ENCODE measurements around the gene NUDT14. TPM values are rescaled to one million over a fixed set of nuclear protein-coding genes. Genes with fewer than 3 reads are reported as not detected.

Gene NUDT14
- total RNA-seq, 2 donors from 2014 or later = 4.1 to 23.6 TPM

GRCh38 chr14:105173145-105173544, 8.0 kb downstream of the NUDT14 start:
- DNase-seq (ENCODE audit: low spot score) (no peak), ATAC-seq (ENCODE audit: insufficient number of reproducible peaks, low FRiP score, low read depth) (no peak)
- H3K27me3 ChIP-seq (replicated peaks; ENCODE audit: insufficient read depth) = no peaks in the 10 kb centered on the region
- no peaks in the 10 kb centered on the region for H3K9me3 ChIP-seq
- TF ChIP-seq CTCF (IDR thresholded peaks at IDR 0.05) = no peak
- H3K4me1 ChIP-seq (ENCODE audit: control insufficient read depth in 1 of 2, low read depth in 2 of 2) = peaks cover 12 to 19% of the 10 kb centered on the region in 2 donors
- H3K27ac ChIP-seq = no peak overlapping the region
- H3K4me3 ChIP-seq = no peak overlapping the region
- no peaks in the 10 kb centered on the region for H3K36me3 ChIP-seq

- ATAC-seq (ENCODE audit: insufficient number of reproducible peaks, low FRiP score, low read depth) (no peak), DNase-seq (ENCODE audit: low spot score) (no peak)
- no peaks in the 10 kb centered on the region for H3K27me3 ChIP-seq (replicated peaks; ENCODE audit: insufficient read depth)
- H3K27ac ChIP-seq = no peak overlapping the region
- peaks cover 12 to 24% of the 10 kb centered on the region in 2 donors for H3K4me1 ChIP-seq (ENCODE audit: control insufficient read depth in 1 of 2, low read depth in 2 of 2)
- H3K9me3 ChIP-seq = no peaks in the 10 kb centered on the region
- H3K36me3 ChIP-seq = no peaks in the 10 kb centered on the region
- no peak overlapping the region for H3K4me3 ChIP-seq
- TF ChIP-seq CTCF (IDR thresholded peaks at IDR 0.05) = no peak
Measured at GRCh38 chr14:105172476-105172875, 8.6 kb downstream of the NUDT14 start.

GRCh38 chr14:105171004-105171673, 10.0 kb downstream of the NUDT14 start:
- ATAC-seq (ENCODE audit: insufficient number of reproducible peaks, low FRiP score, low read depth) (no peak), DNase-seq (ENCODE audit: low spot score) (no peak)
- Histone ChIP-seq H3K36me3 (no peaks in the 10 kb centered on the region), H3K4me3 (no peak overlapping the region), H3K9me3 (no peaks in the 10 kb centered on the region), H3K4me1 (ENCODE audit: control insufficient read depth in 1 of 2, low read depth in 2 of 2) (peaks cover 12 to 29% of the 10 kb centered on the region in 2 donors), H3K27ac (no peak overlapping the region), H3K27me3 (replicated peaks; ENCODE audit: insufficient read depth) (no peaks in the 10 kb centered on the region)
- TF ChIP-seq CTCF (IDR thresholded peaks at IDR 0.05) = no peak

GRCh38 chr14:105169776-105170655, 11.1 kb downstream of the NUDT14 start:
- TF ChIP-seq CTCF (IDR thresholded peaks at IDR 0.05) = no peak
- Histone ChIP-seq H3K27me3 (replicated peaks; ENCODE audit: insufficient read depth) (no peaks in the 10 kb centered on the region), H3K9me3 (no peaks in the 10 kb centered on the region), H3K36me3 (no peaks in the 10 kb centered on the region), H3K27ac (no peak overlapping the region), H3K4me3 (no peak overlapping the region), H3K4me1 (ENCODE audit: control insufficient read depth in 1 of 2, low read depth in 2 of 2) (peaks cover 12 to 29% of the 10 kb centered on the region in 2 donors)
- DNase-seq (ENCODE audit: low spot score) (no peak), ATAC-seq (ENCODE audit: insufficient number of reproducible peaks, low FRiP score, low read depth) (no peak)

GRCh38 chr14:105168979-105169507, 12.1 kb downstream of the NUDT14 start:
- H3K9me3 ChIP-seq = no peaks in the 10 kb centered on the region

More at GRCh38 chr14:105168979-105169507, 12.1 kb downstream of the NUDT14 start:
- Histone ChIP-seq H3K27me3 (replicated peaks; ENCODE audit: insufficient read depth) (no peaks in the 10 kb centered on the region), H3K4me1 (ENCODE audit: control insufficient read depth in 1 of 2, low read depth in 2 of 2) (peaks cover 12 to 29% of the 10 kb centered on the region in 2 donors), H3K27ac (no peak overlapping the region), H3K4me3 (peak overlapping the region; percentile 50), H3K36me3 (no peaks in the 10 kb centered on the region)
- ATAC-seq (ENCODE audit: insufficient number of reproducible peaks, low FRiP score, low read depth) = no peak
- DNase-seq (ENCODE audit: low spot score) = no peak
- no peak for TF ChIP-seq CTCF (IDR thresholded peaks at IDR 0.05)

Data from thoracic aorta (tissue), 2 donors.